GM21723 (cell line): ENCODE data around the gene CGNL1.

Experiments used
- ATAC-seq: cut with Tn5 transposase; IDR thresholded peaks from one replicate; pipeline ENCODE4 v1.9.1; 2021; ENCODE audit warnings: mild to moderate bottlenecking, moderate library complexity; ENCODE audit not compliant: unreplicated experiment

The CGNL1 gene

DNA sequence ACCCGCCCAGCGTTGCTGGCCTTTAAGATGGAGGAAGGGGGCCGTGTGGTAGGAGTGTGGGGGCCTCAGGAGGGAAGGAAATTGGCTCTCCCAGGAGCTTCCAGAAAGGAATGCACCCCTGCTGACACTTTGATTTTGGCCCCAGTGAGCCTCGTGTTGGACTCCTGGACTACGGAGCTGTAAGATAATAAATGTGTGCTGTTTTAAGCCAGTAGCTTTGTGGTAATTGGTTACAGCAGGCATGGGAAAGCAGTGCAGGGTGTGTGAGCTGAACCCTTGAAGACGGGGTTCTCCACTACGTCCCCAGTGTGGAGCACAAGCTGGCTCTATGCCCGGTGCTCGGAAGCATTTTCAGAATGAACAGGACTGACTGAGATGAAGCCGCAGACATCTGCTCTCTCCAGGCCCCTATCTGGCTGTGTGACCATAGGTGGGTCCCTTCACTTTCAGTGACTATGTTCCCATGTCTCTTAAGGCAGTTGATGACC, 22.9 kb upstream of the CGNL1 start:
- no peak for ATAC-seq

DNA sequence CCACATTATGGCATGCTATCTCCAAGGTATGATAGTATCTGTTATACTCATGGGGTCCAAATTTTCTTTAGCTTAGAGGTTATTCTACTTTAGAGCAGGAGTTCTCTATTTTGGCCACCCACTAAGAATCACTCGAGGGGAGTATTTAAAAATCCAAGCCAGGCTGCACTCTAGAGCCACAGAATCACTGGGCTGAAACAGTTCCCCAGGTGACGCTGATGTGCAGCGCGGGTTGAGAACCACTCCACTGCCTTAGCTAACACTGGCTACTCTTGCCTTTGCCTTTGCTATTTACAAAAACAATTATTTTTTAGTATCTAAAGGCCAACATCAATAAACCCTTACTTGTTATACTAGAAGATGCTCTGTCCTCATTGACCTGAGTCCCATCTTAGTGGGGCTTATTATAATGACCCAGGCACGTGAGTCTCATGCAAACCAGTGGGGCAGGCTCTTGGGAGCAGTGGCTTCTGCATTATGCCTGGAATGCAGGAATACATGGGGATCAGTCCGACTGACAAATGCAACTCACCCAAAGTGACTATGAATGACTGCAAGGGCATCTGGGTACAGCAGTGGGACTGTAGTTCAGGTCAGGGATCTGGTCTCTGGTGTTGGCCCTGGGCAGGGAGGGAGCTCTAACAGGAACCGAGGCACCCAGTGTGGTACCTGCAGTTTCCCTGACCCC, 21.7 kb upstream of the CGNL1 start:
- ATAC-seq: no peak

- ATAC-seq: no peak
Observed at GRCh38 chr15:57355259-57355658, 21.0 kb upstream of the CGNL1 start.

- no peak for ATAC-seq
Observed at GRCh38 chr15:57356178-57356577, 20.1 kb upstream of the CGNL1 start.

GRCh38 chr15:57356636-57357035, 19.7 kb upstream of the CGNL1 start:
- no peak for ATAC-seq

- ATAC-seq: no peak
Observed at GRCh38 chr15:57357799-57358198, 18.5 kb upstream of the CGNL1 start.

- no peak for ATAC-seq
Observed at GRCh38 chr15:57358571-57358970, 17.7 kb upstream of the CGNL1 start.

GRCh38 chr15:57363661-57364060, 12.6 kb upstream of the CGNL1 start:
- no peak for ATAC-seq

- ATAC-seq: no peak
Observed at GRCh38 chr15:57364282-57365007, 11.9 kb upstream of the CGNL1 start.

- no peak for ATAC-seq
Observed at GRCh38 chr15:57367556-57367955, 8.7 kb upstream of the CGNL1 start.

- no peak for ATAC-seq
Observed at GRCh38 chr15:57370929-57371328, 5.4 kb upstream of the CGNL1 start.

GRCh38 chr15:57373251-57373881, 2.9 kb upstream of the CGNL1 start:
- no peak for ATAC-seq

DNA sequence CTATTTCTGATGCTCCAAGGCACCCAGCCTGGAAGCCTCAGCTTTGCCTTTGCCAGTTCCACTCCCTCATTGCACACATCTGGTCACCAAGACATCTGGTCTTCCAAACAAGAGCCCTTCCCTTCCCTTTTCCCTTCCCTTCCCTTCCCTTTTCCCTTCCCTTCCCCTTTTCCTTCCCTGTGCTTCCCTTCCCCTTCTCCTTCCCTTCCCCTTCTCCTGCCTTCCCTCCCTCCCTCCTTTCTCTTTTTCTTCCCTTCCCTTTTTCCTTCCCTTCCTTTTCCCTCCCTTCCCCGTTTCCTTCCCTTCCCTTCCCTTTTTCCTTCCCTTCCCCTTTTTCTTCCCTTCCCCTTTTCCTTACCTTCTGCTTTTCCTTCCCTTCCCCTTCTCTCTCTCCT, 2.4 kb upstream of the CGNL1 start:
- ATAC-seq: no peak

- no peak for ATAC-seq
Observed at GRCh38 chr15:57376696-57377477, 582 bp downstream of the CGNL1 start.

GRCh38 chr15:57377478-57377847, 1.2 kb downstream of the CGNL1 start:
- no peak for ATAC-seq

GRCh38 chr15:57379487-57379886, 3.2 kb downstream of the CGNL1 start:
- ATAC-seq: no peak

- ATAC-seq: no peak
Observed at GRCh38 chr15:57380854-57381253, 4.5 kb downstream of the CGNL1 start.

DNA sequence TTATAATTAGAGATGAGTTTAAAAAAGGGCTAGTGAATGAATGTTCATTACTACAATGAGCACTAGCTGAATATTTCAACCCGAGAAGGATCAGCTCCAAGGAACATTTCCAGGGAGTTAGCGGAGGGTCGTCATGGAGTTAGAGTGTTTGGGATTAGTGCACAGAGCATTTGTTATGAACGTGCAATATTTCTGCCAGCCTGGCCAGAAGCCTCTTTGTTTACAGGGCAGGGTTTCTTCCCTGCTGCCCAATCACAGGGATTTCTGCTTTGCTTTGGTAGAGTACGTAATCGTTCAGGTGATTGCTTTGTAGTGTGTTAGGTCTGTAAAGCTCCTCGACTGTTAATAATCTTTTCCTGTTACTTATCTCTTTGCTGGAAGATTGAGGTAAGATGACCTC, 5.9 kb downstream of the CGNL1 start:
- no peak for ATAC-seq

DNA sequence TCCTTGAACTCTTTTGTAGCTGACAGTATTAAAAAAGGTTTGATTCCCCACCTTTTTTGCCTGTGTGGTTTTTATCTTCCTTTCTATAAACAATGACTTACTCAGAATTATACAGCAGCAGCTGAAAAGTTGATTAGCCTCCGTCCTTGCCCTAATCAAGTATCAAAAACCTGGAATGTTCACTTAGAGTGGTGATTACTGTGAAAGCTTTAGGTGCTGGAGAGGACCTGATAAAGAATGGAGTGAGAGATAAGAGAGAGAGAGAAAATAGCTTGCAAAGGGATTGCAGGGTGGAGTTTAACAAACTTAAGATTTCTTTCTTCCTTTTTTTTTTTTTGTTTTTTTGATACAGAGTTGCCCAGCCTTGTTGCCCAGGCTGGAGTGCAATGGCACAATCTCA, 6.7 kb downstream of the CGNL1 start:
- ATAC-seq: no peak

DNA sequence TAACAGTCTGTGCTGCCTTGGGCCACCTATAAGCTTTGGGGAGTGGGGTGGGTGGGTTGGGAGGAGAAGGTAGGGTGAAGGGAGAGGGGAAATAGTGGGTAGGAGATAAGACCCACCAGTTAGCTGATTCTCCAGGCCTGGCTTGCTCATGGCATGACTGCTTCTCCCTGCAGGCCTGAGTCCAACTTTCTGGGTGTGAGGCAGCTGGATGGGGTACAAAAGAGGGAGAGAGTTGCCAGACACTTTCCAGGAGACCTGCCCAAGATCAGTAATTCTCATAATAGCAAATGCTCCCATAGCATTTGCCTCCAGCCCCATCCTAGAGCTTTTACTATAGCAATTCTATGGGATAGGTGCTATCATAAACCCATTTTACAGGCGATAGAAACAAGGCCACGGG, 7.7 kb downstream of the CGNL1 start:
- no peak for ATAC-seq

DNA sequence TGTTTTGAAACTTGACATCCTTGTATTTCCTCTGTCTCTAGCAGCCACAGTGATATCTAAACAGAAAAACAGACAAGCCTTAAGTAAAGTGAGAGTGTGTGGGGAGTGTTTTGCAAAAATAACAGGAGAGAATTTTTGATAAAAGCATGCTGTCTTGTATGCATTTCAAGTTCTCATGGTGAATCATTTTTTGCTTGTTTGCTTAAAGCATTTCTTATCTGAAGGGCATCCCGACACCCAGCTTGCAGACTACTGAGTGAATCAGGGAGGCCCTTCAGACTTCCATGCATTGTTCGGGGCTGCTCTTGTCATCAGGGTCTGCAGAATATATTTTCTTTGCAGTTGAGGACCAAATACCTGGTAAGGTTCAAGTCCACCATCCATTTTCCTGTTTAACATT, 8.5 kb downstream of the CGNL1 start:
- ATAC-seq: no peak
